Right atrium auricular region (tissue), 2 donors: ENCODE data around the gene CFAP300. TPM values are rescaled to one million over a fixed set of nuclear protein-coding genes. Genes with fewer than 3 reads are reported as not detected.

ENCODE experiments used
- DNase-seq: peaks from one replicate; pipeline ENCODE4 v3.0.0-alpha.2; 2019; ENCODE audit warnings: low spot score
- H3K27ac ChIP-seq, 2 donors: fragments of 200-600 bp; sonication (generic); 1 replicate in 1 of 2; 2 replicates in 1 of 2; pipeline ENCODE4 v1.5.1; 2016 to 2019
- H3K27me3 ChIP-seq, 2 donors: fragments of 200-600 bp; sonication (generic); one replicate each; pipeline versions ENCODE4 v1.5.1 to v1.6.0; 2017 to 2019
- H3K36me3 ChIP-seq: fragments of 200-600 bp; sonication (generic); one replicate; pipeline ENCODE4 v1.5.1; 2016
- H3K4me1 ChIP-seq, 2 donors: fragments of 200-600 bp; sonication (generic); one replicate each; pipeline versions ENCODE4 v1.5.1 to v1.6.0; 2017 to 2019
- H3K4me3 ChIP-seq, 2 donors: fragments of 200-600 bp; sonication (generic); 1 replicate in 1 of 2; 2 replicates in 1 of 2; pipeline ENCODE4 v1.5.1; 2017 to 2019; ENCODE audit warnings: mild to moderate bottlenecking in 1 of 2, moderate library complexity in 1 of 2
- H3K9me3 ChIP-seq, 2 donors: fragments of 200-600 bp; sonication (generic); one replicate each; pipeline ENCODE4 v1.5.1; 2019
- total RNA-seq, 2 donors: library from RNA; depleted of rRNA; stranded (reverse); fragments of >200 nt; gene quantifications; one replicate each; pipeline ENCODE4 v1.1.0, GENCODE V29; 2016
- TF ChIP-seq, protein P1 (sequence below), 2 donors: fragments of 200-600 bp; sonication (generic); IDR thresholded peaks; one replicate each; pipeline ENCODE4 v1.5.1; 2019; ENCODE audit warnings: antibody characterized with exemption in 2 of 2

CFAP300 gene
- total RNA-seq, 2 donors from 2014 or later = 1.8 to 5.4 TPM

DNA sequence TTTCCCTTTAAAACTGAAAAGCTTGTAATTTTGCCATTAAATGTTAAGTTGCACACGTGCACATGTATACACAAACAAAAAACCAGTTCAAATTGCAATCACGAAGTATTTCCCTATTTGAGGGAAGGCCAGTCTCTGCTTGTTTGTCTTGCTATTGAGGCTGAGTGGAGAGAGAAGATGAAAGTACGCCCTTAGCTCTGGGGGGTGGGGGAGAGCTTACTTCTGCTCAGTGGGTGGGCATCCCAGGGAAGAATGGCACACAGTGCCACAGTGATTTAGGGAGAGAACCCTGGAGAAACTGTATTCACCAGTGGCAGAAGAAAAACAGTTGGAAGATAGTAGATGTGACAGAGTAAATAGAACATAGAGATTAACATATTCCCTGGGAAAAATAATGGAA is 71.7 kb downstream of the CFAP300 start:
- Histone ChIP-seq H3K4me3 (no peak overlapping the region), H3K9me3 (no peaks in the 10 kb centered on the region), H3K27me3 (no peaks in the 10 kb centered on the region), H3K27ac (no peak overlapping the region), H3K4me1 (peaks cover 0 to 50% of the 10 kb centered on the region in 2 donors), H3K36me3 (peaks cover 6% of the 10 kb centered on the region)
- TF ChIP-seq, protein P1, sequence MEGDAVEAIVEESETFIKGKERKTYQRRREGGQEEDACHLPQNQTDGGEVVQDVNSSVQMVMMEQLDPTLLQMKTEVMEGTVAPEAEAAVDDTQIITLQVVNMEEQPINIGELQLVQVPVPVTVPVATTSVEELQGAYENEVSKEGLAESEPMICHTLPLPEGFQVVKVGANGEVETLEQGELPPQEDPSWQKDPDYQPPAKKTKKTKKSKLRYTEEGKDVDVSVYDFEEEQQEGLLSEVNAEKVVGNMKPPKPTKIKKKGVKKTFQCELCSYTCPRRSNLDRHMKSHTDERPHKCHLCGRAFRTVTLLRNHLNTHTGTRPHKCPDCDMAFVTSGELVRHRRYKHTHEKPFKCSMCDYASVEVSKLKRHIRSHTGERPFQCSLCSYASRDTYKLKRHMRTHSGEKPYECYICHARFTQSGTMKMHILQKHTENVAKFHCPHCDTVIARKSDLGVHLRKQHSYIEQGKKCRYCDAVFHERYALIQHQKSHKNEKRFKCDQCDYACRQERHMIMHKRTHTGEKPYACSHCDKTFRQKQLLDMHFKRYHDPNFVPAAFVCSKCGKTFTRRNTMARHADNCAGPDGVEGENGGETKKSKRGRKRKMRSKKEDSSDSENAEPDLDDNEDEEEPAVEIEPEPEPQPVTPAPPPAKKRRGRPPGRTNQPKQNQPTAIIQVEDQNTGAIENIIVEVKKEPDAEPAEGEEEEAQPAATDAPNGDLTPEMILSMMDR (IDR thresholded peaks at IDR 0.05) = no peak
- DNase-seq = no peak

DNA sequence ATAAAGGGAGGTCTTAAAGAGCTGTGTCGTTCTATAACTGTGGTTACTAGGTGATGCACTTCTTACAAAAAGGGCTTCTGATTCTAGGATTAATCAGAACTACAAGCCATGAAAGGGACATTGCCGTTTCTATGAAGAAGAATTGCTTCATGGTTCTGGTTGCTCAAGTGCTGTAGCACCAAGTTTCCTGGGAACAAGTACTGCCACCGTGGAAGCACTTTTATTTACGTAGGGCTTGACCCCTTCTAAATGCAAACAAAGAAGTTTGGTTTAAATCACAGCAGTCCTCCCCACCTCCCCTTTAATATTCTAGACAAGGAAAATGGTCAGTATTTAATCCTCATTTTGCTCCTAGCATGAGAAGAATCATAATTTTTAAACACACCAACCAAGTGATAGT is 72.8 kb downstream of the CFAP300 start:
- Histone ChIP-seq H3K4me1 (peaks cover 0 to 46% of the 10 kb centered on the region in 2 donors), H3K27ac (no peak overlapping the region)

DNA sequence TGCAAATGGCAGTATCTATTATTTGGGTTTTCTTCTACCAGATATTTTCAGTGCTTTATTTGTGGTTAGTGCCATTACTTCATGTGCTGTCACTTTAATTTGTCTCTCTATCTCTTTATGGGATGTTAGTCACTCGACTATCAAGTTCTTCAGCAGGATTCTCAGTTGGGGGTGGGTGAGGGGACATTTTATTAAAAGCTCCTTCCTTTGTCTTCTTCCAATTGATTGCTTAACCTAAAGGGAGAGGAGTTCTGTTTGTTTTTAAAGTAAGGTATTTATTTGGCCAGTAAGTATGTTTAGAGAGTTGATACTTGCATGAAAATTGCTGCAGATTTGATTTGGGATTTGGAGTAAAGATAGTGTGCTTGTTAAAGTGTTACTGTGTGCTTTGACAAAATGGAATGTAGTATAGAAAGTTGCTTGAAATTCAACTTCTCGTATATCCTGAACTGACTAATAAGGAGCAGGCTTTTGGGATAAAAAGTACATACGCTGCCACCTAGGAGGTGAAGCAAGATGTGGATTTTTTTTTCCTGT is 73.3 kb downstream of the CFAP300 start:
- H3K4me1 ChIP-seq = peaks cover 0 to 44% of the 10 kb centered on the region in 2 donors
- no peak for DNase-seq
- TF ChIP-seq, protein P1 (IDR thresholded peaks at IDR 0.05) = no peak
- H3K4me3 ChIP-seq = no peak overlapping the region
- H3K9me3 ChIP-seq = no peaks in the 10 kb centered on the region
- H3K27ac ChIP-seq = no peak overlapping the region
- H3K36me3 ChIP-seq = no peaks in the 10 kb centered on the region
- H3K27me3 ChIP-seq = no peaks in the 10 kb centered on the region

More for the DNA sequence above, 72.8 kb downstream of the CFAP300 start:
- Histone ChIP-seq H3K9me3 (no peaks in the 10 kb centered on the region), H3K36me3 (no peaks in the 10 kb centered on the region), H3K27me3 (no peaks in the 10 kb centered on the region), H3K4me3 (no peak overlapping the region)
- DNase-seq = no peak
- TF ChIP-seq, protein P1 (IDR thresholded peaks at IDR 0.05) = no peak

DNA sequence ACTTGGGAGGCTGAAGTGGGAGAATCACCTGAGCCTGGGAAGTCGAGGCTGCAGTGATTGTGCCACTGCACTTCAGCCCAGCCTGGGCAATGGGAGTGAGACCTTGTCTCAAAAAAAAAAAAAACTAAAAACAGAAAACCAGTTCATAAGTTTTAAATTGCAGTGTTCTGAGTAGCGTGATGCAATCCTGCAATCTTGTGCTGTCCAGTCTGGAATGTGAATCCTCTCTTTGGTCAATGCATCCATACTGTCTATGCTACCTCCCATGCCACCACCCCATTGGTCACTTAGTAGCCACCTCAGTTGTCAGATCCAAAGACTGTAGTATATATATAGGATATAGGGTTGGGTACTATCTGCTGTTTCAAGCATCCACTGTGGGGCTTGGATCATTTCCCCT is 74.1 kb downstream of the CFAP300 start:
- Histone ChIP-seq H3K9me3 (no peaks in the 10 kb centered on the region), H3K27me3 (no peaks in the 10 kb centered on the region), H3K36me3 (no peaks in the 10 kb centered on the region), H3K4me1 (peaks cover 0 to 42% of the 10 kb centered on the region in 2 donors), H3K27ac (no peak overlapping the region), H3K4me3 (no peak overlapping the region)
- TF ChIP-seq, protein P1 (IDR thresholded peaks at IDR 0.05) = no peak
- DNase-seq = no peak

Other genes starting within 250 kb of the CFAP300 start
- 1 to 10 TPM; 2.7 to 3.7 TPM for gene CEP126, start 132.4 kb upstream of the CFAP300 start, total RNA-seq
- 1 to 10 TPM; 1.4 to 3.3 TPM for gene ANGPTL5, start 130.9 kb upstream of the CFAP300 start, total RNA-seq
- gene YAP1, start 63.0 kb downstream of the CFAP300 start, total RNA-seq = 100 to 1,000 TPM in 1 of 2 donors, 10 to 100 TPM in 1; 85.0 to 135 TPM